ENCODE measurements around the gene UCMA. TPM values are rescaled to one million over a fixed set of nuclear protein-coding genes. Genes with fewer than 3 reads are reported as not detected.

Gene UCMA
- total and polyA plus RNA-seq, 9 of the 15 experiments (the other 6 are each of a cell fraction or from before 2014, with no cell fraction given), result not detected

GRCh38 chr10:13268841-13269240 is 34.7 kb upstream of the UCMA start (continued):
- TF ChIP-seq, protein P1, sequence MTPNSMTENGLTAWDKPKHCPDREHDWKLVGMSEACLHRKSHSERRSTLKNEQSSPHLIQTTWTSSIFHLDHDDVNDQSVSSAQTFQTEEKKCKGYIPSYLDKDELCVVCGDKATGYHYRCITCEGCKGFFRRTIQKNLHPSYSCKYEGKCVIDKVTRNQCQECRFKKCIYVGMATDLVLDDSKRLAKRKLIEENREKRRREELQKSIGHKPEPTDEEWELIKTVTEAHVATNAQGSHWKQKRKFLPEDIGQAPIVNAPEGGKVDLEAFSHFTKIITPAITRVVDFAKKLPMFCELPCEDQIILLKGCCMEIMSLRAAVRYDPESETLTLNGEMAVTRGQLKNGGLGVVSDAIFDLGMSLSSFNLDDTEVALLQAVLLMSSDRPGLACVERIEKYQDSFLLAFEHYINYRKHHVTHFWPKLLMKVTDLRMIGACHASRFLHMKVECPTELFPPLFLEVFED (CRISPR knock-in tag; conservative IDR thresholded peaks at IDR 0.05), result no peak
- no peak for TF ChIP-seq MED1 (CRISPR knock-in tag; IDR thresholded peaks at IDR 0.05; ENCODE audit: borderline replicate concordance)
- TF ChIP-seq KLF13 (tag; IDR thresholded peaks at IDR 0.05; ENCODE audit: borderline replicate concordance, low read depth), result no peak
- TF ChIP-seq ZNF274 (IDR thresholded peaks at IDR 0.05; ENCODE audit: borderline replicate concordance, low read depth, low read length), result no peak; the same call in 1 of the 2 replicates
- TF ChIP-seq, protein P2, sequence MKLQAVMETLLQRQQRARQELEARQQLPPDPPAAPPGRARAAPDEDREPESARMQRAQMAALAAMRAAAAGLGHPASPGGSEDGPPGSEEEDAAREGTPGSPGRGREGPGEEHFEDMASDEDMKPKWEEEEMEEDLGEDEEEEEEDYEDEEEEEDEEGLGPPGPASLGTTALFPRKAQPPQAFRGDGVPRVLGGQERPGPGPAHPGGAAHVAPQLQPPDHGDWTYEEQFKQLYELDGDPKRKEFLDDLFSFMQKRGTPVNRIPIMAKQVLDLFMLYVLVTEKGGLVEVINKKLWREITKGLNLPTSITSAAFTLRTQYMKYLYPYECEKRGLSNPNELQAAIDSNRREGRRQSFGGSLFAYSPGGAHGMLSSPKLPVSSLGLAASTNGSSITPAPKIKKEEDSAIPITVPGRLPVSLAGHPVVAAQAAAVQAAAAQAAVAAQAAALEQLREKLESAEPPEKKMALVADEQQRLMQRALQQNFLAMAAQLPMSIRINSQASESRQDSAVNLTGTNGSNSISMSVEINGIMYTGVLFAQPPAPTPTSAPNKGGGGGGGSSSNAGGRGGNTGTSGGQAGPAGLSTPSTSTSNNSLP (IDR thresholded peaks at IDR 0.05; ENCODE audit: borderline replicate concordance, low read depth, low read length), result no peak
- no peak for TF ChIP-seq SIX5 (IDR thresholded peaks at IDR 0.05; ENCODE audit: borderline replicate concordance in 1 of 2, insufficient read depth in 1 of 2, low read depth in 1 of 2, low read length in 2 of 2)
- TF ChIP-seq POU5F1 (IDR thresholded peaks at IDR 0.05; ENCODE audit: borderline replicate concordance, low read depth, low read length, partially characterized antibody), result no peak
- TF ChIP-seq CBX2 (IDR thresholded peaks at IDR 0.05; ENCODE audit: insufficient read depth, low read length, poor library complexity, severe bottlenecking), result no peak
- TF ChIP-seq SLC30A9 (CRISPR knock-in tag; IDR thresholded peaks at IDR 0.05), result no peak
- no peak for TF ChIP-seq GABPA (tag; conservative IDR thresholded peaks at IDR 0.05; ENCODE audit: low read depth)
- TF ChIP-seq ELF2 (CRISPR knock-in tag; IDR thresholded peaks at IDR 0.05), result no peak
- no peak for TF ChIP-seq SAP30 (IDR thresholded peaks at IDR 0.05; ENCODE audit: borderline replicate concordance, insufficient read depth, low read depth, low read length, poor library complexity, severe bottlenecking)
- TF ChIP-seq TAF15 (IDR thresholded peaks at IDR 0.05; ENCODE audit: low read depth, low read length), result no peak
- no peak for TF ChIP-seq DDX20 (tag; IDR thresholded peaks at IDR 0.05; ENCODE audit: low read depth)
- TF ChIP-seq ZFX (CRISPR knock-in tag; IDR thresholded peaks at IDR 0.05), result no peak
- TF ChIP-seq MCM7 (IDR thresholded peaks at IDR 0.05), result no peak
- TF ChIP-seq CBX1 (IDR thresholded peaks at IDR 0.05; ENCODE audit: low read depth), result no peak
- no peak for TF ChIP-seq SMAD1 (IDR thresholded peaks at IDR 0.05; ENCODE audit: low read depth, low read length, partially characterized antibody)
- TF ChIP-seq ZNF12 (CRISPR knock-in tag; IDR thresholded peaks at IDR 0.05), result no peak
- TF ChIP-seq NR2F6 (CRISPR knock-in tag; IDR thresholded peaks at IDR 0.05), result no peak
- no peak for TF ChIP-seq PCBP2 (IDR thresholded peaks at IDR 0.05; ENCODE audit: low read depth, low read length, poor library complexity, severe bottlenecking)
- TF ChIP-seq, protein P3, sequence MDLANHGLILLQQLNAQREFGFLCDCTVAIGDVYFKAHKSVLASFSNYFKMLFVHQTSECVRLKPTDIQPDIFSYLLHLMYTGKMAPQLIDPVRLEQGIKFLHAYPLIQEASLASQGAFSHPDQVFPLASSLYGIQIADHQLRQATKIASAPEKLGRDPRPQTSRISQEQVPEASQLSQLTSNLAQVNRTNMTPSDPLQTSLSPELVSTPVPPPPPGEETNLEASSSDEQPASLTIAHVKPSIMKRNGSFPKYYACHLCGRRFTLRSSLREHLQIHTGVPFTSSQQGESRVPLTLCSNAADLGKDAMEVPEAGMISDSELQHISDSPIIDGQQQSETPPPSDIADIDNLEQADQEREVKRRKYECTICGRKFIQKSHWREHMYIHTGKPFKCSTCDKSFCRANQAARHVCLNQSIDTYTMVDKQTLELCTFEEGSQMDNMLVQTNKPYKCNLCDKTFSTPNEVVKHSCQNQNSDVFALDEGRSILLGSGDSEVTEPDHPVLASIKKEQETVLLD (IDR thresholded peaks at IDR 0.05), result no peak
- no peak for TF ChIP-seq ZNF695 (CRISPR knock-in tag; IDR thresholded peaks at IDR 0.05)
- no peak for TF ChIP-seq RAD21 (CRISPR knock-in tag; conservative IDR thresholded peaks at IDR 0.05 in 1 of 2, IDR thresholded peaks at IDR 0.05 in 1 of 2)
- TF ChIP-seq ZNF785 (CRISPR knock-in tag; IDR thresholded peaks at IDR 0.05), result no peak

All from K562 (cell line).